CD4-positive, alpha-beta T cell treated with Interleukin-1 beta for 1 hour (primary cell): ENCODE measurements around the gene RAET1G.
"Not testable (repeated sequence)": the region's sequence is repeated elsewhere in the genome, so short reads cannot be mapped to it uniquely, and the experiment has no call there.

Experiments
- DNase-seq, 2 donors: peaks; one replicate each; pipeline ENCODE4 v3.0.0-alpha.2; 2020 to 2022

RAET1G gene, protein sequence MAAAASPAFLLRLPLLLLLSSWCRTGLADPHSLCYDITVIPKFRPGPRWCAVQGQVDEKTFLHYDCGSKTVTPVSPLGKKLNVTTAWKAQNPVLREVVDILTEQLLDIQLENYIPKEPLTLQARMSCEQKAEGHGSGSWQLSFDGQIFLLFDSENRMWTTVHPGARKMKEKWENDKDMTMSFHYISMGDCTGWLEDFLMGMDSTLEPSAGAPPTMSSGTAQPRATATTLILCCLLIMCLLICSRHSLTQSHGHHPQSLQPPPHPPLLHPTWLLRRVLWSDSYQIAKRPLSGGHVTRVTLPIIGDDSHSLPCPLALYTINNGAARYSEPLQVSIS

GRCh38 chr6:149922642-149923326, at the start of gene RAET1G:
RAET1G (minus strand) TSS chr6:149923121; CDS start chr6:149923010, 111 bp downstream.
- DNase-seq, result peak; percentile 86 to 88

DNA sequence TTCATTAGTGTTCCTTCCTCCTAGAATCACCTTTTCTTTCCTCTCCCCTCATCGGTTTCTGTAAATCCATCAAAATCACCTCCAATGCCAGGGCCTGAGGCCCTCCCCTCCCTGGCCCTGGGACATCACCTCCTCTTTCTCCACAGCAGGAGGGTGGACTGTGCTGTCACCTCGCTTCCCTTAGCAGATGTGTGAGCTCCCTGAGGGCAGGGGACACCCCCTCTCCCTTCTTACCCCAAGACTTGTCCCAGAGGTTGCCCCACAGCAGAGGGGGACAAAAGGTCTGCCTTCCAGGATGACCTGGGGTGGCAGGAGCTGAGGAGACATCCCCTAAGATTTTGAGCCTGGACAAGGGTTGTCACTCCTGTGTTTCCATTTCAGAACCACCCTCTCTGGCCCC, 46.7 kb upstream of the RAET1G start:
- DNase-seq, result no peak

GRCh38 chr6:149968909-149969308, 46.0 kb upstream of the RAET1G start:
- not testable (repeated sequence) for DNase-seq

DNA sequence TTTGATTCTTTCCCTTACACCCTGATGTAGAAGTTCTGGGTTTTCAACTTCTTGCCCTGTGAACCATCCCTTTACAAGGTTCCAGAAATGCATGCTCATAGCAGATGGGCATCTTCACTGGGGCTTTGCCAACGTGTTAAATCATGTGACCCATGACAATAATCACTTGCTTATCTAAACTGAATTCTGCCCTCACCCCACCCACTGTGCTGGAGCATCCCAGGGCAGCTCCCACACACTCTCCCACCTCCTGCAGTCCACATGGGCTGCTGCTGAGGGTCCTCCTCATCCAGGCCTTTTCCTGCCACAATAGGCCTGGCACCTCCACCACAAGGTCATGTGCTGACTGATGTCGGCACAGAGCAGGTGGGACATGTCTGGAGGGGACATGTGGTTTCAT, 45.1 kb upstream of the RAET1G start:
- not testable (repeated sequence) for DNase-seq

DNA sequence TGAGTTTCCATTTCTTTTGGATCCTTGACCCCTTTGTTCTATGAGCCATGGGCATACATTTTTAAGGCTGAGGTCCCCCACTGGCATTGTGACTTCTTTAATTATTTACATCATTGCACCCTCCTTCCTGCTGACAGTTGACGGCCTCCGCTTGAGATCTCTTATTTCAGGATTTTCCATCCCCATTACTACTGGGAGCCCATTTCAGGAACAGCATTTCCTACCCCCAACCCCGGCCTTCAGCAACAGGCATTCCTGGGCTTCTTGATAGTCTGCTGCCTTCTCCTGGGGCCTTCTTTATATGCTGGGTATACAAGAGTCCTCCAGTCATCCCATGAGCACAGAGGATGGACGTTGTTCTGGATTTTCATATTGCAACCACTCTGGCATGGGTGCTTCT, 44.7 kb upstream of the RAET1G start:
- no peak for DNase-seq

DNA sequence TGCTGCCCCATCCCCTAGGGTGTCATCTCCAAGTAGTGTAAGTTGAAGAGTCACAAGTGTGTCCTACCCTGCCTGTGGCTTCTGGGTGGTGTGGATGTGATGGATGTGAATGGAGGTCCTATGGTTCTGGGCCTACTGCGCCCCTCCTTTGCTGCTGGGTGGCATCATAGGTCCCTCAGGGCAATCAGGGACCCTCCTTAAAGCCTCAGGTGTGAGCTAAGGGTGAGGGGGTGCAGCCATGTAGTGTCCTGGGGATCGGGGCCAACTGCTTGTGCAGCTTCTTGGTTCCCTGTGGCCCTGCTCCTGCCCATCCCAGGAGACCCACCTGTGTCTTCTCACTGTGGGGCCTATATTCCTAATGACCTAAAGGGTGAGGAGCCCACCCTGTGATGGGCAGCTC, 43.4 kb upstream of the RAET1G start:
- DNase-seq, result not testable (repeated sequence)

DNA sequence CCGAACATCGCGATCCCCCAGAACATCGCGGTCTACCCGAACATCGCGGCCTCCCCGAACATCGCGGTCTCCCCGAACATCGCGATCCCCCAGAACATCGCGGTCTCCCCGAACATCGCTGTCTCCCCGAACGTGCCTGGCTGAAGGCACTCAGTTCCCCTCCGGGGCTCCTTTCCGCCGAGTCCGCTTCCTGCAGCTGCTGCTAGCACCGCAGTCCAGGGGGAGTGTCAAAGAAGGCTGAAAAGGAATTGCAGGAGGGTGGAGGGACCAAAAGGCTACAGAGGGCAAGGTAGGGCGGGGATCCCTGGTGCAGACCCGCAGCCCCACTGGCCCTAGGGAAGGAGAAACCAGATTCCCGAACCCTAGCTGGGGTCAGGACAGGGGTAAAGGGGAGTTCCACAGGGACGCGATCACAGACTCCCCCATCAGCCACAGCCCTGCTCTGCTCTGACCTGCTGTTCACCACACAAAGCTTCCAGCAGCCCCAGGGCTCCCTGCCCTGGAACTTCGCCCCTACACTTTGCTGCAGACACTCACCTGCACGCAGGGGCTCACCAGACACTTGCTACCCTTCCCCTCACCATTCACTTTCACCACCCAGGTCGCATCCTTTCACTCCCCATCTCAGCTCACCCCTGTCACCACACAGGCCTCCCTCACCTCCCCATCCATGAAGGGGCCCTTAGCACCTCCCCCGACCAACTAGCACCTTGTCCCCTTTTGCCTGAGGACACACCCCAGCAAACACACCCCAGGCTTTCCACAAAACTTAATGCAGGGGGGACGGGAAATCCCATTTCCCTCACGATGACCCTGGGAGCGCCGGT, 42.5 kb upstream of the RAET1G start:
- DNase-seq, result peak; percentile 40 to 41

DNA sequence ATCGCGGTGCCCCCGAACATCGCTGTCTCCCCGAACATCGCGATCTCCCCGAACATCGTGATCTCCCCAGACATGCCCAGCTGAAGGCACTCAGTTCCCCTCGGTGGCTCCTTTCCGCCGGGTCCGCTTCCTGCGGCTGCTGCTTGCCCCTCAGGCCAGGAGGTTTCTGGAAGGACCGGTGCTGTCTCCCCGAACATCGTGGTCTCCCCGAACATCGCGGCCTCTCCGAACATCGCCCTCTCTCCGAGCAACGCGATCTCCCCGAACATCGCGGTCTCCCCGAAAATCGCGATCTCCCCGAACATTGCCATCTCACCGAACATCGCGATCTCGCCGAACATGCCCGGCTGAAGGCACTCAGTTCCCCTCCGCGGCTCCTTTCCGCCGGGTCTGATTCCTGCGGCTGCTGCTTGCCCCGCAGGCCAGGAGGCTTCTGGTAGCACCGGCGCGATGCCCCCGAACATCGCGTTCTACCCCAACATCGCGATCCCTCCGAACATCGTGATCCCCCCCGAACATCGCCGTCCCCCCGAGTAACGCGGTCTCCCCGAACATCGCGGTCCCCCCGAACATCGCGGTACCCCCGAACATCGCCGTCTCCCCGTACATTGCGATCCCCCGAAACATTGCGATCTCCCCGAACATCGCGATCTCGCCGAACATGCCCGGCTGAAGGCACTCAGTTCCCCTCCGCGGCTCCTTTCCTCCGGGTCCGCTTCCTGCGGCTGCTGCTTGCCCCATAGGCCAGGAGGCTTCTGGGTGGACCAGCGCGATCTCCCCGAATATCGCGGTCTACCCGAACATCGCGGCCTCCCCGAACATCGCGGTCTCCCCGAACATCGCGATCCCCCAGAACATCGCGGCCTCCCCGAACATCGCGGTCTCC, 41.6 kb upstream of the RAET1G start:
- DNase-seq, result peak in 1 of 2 donors; percentile 28

- DNase-seq, result peak; percentile 77 to 81
Measured at GRCh38 chr6:149963462-149964307, 40.8 kb upstream of the RAET1G start, which contains the start of gene ULBP1. ULBP1 (plus strand) TSS chr6:149963943; CDS start chr6:149964050, 107 bp downstream.

DNA sequence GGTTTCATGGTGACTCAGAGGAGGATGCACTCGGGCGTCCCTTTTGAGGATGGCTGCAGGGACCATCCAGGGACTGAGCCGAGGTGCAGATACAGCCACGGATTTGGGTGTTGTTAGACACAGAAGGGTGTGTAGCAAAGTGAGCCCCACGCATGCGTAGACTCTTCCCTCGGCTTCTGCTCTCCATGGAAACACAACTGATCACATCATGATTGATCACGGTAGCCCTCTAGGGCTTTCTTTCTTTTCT, 40.2 kb upstream of the RAET1G start:
- peak in 1 of 2 donors; percentile 55 for DNase-seq

- DNase-seq, result no peak
Measured at GRCh38 chr6:149962461-149963211, 39.7 kb upstream of the RAET1G start.

GRCh38 chr6:149961728-149962425, 39.0 kb upstream of the RAET1G start:
- DNase-seq, result peak; percentile 46 to 53

- no peak for DNase-seq
Measured at GRCh38 chr6:149960488-149960887, 37.6 kb upstream of the RAET1G start.

DNA sequence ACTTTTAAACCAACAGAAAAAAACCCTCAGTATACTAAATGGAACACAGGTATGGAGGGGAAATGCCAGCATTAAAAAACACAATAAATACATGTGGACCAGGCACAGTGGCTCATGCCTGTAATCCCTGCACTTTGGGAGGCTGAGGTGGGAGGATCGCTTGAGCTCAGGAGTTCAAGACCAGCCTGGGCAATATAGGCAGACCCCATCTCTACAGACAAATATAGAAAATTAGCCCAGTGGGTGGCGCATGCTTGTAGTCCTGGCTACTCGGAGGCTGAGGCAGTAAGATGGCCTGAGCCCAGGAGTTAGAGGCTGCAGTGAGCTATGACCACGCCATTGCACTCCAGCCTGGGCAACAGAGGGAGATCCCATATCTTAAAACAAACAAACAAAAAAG, 36.9 kb upstream of the RAET1G start:
- not testable (repeated sequence) for DNase-seq

DNA sequence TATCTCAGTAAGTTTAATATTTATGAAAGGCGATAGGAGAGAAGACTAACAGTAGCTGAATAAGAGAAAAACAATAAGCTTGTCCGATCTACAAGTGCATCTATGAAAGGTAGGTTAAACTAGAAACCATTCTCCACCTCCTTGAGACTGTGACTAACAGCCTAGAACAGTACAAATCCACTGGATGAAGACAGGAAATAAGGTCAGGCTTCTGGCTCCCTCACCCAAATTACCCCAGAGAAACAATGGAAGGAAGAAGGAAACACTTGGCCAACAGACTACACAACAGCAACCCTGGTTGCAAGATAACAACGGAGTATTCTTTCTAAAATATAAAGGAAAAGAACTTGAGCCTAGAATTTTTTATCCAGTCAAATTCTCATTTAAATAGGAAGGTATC, 35.2 kb upstream of the RAET1G start:
- not testable (repeated sequence) for DNase-seq

DNA sequence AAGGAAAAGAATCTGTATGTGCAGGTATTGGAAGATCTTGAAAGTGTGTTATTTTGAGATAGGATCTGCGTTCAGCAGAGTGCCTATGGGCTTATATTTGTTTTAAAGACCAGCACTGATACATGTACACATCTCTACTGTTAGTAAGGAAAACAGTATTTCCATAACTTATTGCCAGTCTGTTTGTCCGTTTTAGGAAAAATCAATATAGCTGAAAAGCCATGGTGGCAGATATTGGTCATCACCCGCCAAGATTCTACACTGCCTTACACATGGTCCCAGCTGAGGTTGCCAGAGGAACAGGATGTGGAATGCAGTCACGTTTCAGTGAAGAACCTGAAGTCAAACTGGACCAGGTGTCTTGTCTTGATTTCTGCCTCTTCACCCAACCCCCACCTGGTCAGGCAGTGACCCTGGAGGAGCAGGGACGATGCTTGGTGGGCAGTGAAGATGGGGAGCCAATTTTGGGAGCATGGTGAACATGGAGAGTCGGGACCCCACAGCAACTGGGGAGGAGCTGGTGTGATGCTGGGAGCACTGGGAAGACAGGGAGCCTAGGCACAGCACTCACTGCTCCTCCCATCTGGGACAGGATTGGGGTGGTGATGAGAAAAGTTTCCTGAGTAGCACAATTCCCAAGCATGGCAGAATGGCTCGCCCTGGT, 32.9 kb upstream of the RAET1G start:
- DNase-seq, result not testable (repeated sequence)

- not testable (repeated sequence) for DNase-seq
Measured at GRCh38 chr6:149954984-149955653, 32.2 kb upstream of the RAET1G start.

DNA sequence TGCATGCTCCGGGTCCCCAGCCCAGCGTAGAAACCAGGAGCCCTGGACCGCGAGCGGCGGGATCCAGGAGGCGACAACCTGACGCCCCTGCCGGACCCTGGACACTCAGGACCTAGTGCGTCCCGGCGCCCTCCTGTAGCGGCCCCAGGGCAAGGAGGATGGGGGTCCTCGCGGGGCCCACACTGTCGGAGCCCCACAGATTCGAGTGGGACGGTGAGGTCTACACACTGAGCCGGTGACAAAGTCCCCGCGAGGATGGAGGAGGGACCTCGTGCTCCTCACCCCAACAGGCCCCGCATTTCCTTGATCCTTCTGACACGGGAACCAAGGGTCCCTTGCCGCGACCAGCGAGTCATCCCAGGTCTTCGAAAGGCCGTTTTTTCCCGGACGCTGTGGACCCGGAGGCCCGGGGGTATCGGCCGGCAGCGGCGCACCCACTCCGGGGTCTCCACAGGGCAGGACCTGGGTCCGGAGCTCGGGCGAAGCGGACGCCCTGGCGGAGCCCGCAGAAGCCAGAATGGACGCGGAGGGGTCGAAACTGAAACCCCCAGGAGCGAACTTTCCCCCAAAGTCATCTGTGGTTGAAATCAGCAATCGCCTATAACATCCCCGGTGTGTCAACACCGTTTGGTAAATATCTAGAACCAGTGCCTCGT, 31.5 kb upstream of the RAET1G start:
- not testable (repeated sequence) for DNase-seq
